Measurements from ENCODE around the gene IL11. TPM values are rescaled to one million over a fixed set of nuclear protein-coding genes. Genes with fewer than 3 reads are reported as not detected.
A peak's percentile ranks its signal among the peaks of the same experiment; 100 is the strongest.

Gene IL11
- total RNA-seq, 3 donors from 2014 or later, result 0.24 to 0.32 (median 0.29) TPM

- DNase-seq (peak in 1 of 3 donors; percentile 45), ATAC-seq (no peak)
- TF ChIP-seq CTCF (IDR thresholded peaks at IDR 0.05), result no peak
- H3K4me3 ChIP-seq, result no peak overlapping the region
- H3K36me3 ChIP-seq (ENCODE audit: low read depth), result no peaks in the 10 kb centered on the region
- H3K9me3 ChIP-seq, result no peaks in the 10 kb centered on the region
- no peaks in the 10 kb centered on the region for H3K4me1 ChIP-seq (ENCODE audit: low read depth)
- intact Hi-C loops (cut with DNase I, micrococcal nuclease), result no loop called here
These were observed 9.4 kb downstream of the IL11 start for GRCh38 chr19:55360902-55361301.

- Histone ChIP-seq H3K4me1 (ENCODE audit: low read depth) (peaks cover 7% of the 10 kb centered on the region), H3K9me3 (no peaks in the 10 kb centered on the region), H3K36me3 (ENCODE audit: low read depth) (no peaks in the 10 kb centered on the region), H3K4me3 (no peak overlapping the region)
- intact Hi-C loops (cut with DNase I, micrococcal nuclease), result no loop called here
- DNase-seq, result peak in 1 of 3 donors; percentile 40
- TF ChIP-seq CTCF (IDR thresholded peaks at IDR 0.05), result no peak
- ATAC-seq, result no peak
These were observed 11.0 kb downstream of the IL11 start for GRCh38 chr19:55358943-55359908.

GRCh38 chr19:55358493-55358892 is 11.8 kb downstream of the IL11 start:
- Histone ChIP-seq H3K4me3 (no peak overlapping the region), H3K4me1 (ENCODE audit: low read depth) (peaks cover 12% of the 10 kb centered on the region), H3K9me3 (no peaks in the 10 kb centered on the region), H3K36me3 (ENCODE audit: low read depth) (no peaks in the 10 kb centered on the region)
- DNase-seq, result peak in 1 of 3 donors; percentile 48
- intact Hi-C loops (cut with DNase I, micrococcal nuclease), result no loop called here
- no peak for TF ChIP-seq CTCF (IDR thresholded peaks at IDR 0.05)
- ATAC-seq, result no peak

- DNase-seq, result peak in 1 of 3 donors; percentile 48
These were observed 14.9 kb downstream of the IL11 start for GRCh38 chr19:55355213-55355821.

GRCh38 chr19:55354698-55355212 is 15.5 kb downstream of the IL11 start, which contains the start of gene COX6B2:
Gene COX6B2 (minus strand): TSS chr19:55354719. CDS start chr19:55354521, 198 bp downstream.
- intact Hi-C loops (cut with DNase I, micrococcal nuclease), result no loop called here
- Histone ChIP-seq H3K4me1 (ENCODE audit: low read depth) (peaks cover 17% of the 10 kb centered on the region), H3K4me3 (no peak within 1 kb of the TSS), H3K36me3 (ENCODE audit: low read depth) (no peaks in the 10 kb centered on the region), H3K9me3 (no peaks in the 10 kb centered on the region)
- ATAC-seq, result no peak
- DNase-seq, result no peak
- TF ChIP-seq CTCF (IDR thresholded peaks at IDR 0.05), result no peak

More at GRCh38 chr19:55355213-55355821, 14.9 kb downstream of the IL11 start:
- peak; percentile 25 for ATAC-seq
- TF ChIP-seq CTCF (IDR thresholded peaks at IDR 0.05), result no peak
- H3K4me3 ChIP-seq, result no peak overlapping the region
- no peaks in the 10 kb centered on the region for H3K9me3 ChIP-seq
- peaks cover 17% of the 10 kb centered on the region for H3K4me1 ChIP-seq (ENCODE audit: low read depth)
- intact Hi-C loops (cut with DNase I, micrococcal nuclease), result no loop called here
- H3K36me3 ChIP-seq (ENCODE audit: low read depth), result no peaks in the 10 kb centered on the region
